ENCODE results near the gene HMCN2. TPM values are rescaled to one million over a fixed set of nuclear protein-coding genes. Genes with fewer than 3 reads are reported as not detected.

Gene HMCN2
- total RNA-seq, 1 experiment from 2014 or later = 5.6 TPM

- no peak overlapping the region for H3K27ac Mint-ChIP-seq
- no peaks in the 10 kb centered on the region for H3K9me3 Mint-ChIP-seq
- CTCF ChIA-PET = interaction anchor here (1.6 to 3.4 kb wide), 4 partner anchors 12 to 94 kb away, joined by 6 to 31 read pairs (median 10); no protein-coding TSS in a partner anchor
- no peak for TF ChIP-seq RELA (CRISPR knock-in tag; IDR thresholded peaks at IDR 0.05; ENCODE audit: borderline replicate concordance)
- TF ChIP-seq TEAD1 (CRISPR knock-in tag; IDR thresholded peaks at IDR 0.05) = no peak
- no peak for TF ChIP-seq E2F4 (CRISPR knock-in tag; IDR thresholded peaks at IDR 0.05; ENCODE audit: borderline replicate concordance, low read depth)
- TF ChIP-seq, protein P1, sequence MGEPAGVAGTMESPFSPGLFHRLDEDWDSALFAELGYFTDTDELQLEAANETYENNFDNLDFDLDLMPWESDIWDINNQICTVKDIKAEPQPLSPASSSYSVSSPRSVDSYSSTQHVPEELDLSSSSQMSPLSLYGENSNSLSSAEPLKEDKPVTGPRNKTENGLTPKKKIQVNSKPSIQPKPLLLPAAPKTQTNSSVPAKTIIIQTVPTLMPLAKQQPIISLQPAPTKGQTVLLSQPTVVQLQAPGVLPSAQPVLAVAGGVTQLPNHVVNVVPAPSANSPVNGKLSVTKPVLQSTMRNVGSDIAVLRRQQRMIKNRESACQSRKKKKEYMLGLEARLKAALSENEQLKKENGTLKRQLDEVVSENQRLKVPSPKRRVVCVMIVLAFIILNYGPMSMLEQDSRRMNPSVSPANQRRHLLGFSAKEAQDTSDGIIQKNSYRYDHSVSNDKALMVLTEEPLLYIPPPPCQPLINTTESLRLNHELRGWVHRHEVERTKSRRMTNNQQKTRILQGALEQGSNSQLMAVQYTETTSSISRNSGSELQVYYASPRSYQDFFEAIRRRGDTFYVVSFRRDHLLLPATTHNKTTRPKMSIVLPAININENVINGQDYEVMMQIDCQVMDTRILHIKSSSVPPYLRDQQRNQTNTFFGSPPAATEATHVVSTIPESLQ (CRISPR knock-in tag; IDR thresholded peaks at IDR 0.05) = no peak
- TF ChIP-seq, protein P2, sequence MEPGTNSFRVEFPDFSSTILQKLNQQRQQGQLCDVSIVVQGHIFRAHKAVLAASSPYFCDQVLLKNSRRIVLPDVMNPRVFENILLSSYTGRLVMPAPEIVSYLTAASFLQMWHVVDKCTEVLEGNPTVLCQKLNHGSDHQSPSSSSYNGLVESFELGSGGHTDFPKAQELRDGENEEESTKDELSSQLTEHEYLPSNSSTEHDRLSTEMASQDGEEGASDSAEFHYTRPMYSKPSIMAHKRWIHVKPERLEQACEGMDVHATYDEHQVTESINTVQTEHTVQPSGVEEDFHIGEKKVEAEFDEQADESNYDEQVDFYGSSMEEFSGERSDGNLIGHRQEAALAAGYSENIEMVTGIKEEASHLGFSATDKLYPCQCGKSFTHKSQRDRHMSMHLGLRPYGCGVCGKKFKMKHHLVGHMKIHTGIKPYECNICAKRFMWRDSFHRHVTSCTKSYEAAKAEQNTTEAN (CRISPR knock-in tag; IDR thresholded peaks at IDR 0.05) = no peak
- TF ChIP-seq MXD4 (CRISPR knock-in tag; IDR thresholded peaks at IDR 0.05; ENCODE audit: borderline replicate concordance) = no peak
- no peak for TF ChIP-seq FOXJ3 (CRISPR knock-in tag; IDR thresholded peaks at IDR 0.05; ENCODE audit: borderline replicate concordance)
- TF ChIP-seq, protein P3, sequence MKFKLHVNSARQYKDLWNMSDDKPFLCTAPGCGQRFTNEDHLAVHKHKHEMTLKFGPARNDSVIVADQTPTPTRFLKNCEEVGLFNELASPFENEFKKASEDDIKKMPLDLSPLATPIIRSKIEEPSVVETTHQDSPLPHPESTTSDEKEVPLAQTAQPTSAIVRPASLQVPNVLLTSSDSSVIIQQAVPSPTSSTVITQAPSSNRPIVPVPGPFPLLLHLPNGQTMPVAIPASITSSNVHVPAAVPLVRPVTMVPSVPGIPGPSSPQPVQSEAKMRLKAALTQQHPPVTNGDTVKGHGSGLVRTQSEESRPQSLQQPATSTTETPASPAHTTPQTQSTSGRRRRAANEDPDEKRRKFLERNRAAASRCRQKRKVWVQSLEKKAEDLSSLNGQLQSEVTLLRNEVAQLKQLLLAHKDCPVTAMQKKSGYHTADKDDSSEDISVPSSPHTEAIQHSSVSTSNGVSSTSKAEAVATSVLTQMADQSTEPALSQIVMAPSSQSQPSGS (CRISPR knock-in tag; IDR thresholded peaks at IDR 0.05; ENCODE audit: borderline replicate concordance, low read depth) = no peak
- H3K4me1 Mint-ChIP-seq = peaks cover 11% of the 10 kb centered on the region
- POLR2A ChIA-PET = interaction anchor here (0.6 kb wide), 1 partner anchor 41 kb away, joined by 3 read pairs; no protein-coding TSS in a partner anchor
- no peaks in the 10 kb centered on the region; the same call in 1 of the 2 replicates for H3K27me3 Mint-ChIP-seq (ENCODE audit: low read depth)
- H3K4me3 Mint-ChIP-seq = no peak overlapping the region
- H3K36me3 Mint-ChIP-seq = no peaks in the 10 kb centered on the region; the same call in 1 of the 2 replicates
- no peak for ATAC-seq
- no peak for DNase-seq (ENCODE audit: low spot score)
These were observed 62.8 kb downstream of the HMCN2 start for GRCh38 chr9:130328349-130328801.

DNA sequence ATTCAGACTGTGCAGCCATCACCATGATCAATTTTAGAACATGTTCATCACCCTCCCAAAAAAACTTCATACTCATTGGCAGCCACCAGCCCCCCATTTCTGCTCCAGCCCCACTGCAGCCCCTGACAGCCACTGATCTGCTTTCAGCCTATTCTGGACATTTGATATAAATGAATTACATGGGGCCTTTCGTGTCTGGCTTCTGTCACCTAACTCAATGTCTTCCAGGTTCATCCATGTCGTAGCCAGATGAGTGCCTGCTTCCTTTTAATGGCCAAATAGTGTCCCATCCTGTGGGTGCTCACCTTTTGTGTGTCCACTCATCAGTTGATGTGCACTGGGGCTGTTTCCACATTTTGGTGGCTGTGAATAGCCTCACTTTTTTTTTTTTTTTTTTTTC, 63.5 kb downstream of the HMCN2 start:
- no peak for ATAC-seq
- ChIA-PET CTCF (interaction anchor here (0.6 to 1.4 kb wide), 2 partner anchors 10 to 14 kb away, joined by 4 read pairs; no protein-coding TSS in a partner anchor), POLR2A (interaction anchor here (0.6 kb wide), 1 partner anchor 158 kb away, joined by 3 read pairs; no protein-coding TSS in a partner anchor)
- TF ChIP-seq ZNF425 (CRISPR knock-in tag; conservative IDR thresholded peaks at IDR 0.05) = no peak
- DNase-seq (ENCODE audit: low spot score) = no peak
- Mint-ChIP-seq H3K27ac (no peak overlapping the region), H3K36me3 (no peaks in the 10 kb centered on the region; the same call in 1 of the 2 replicates), H3K4me3 (no peak overlapping the region), H3K27me3 (ENCODE audit: low read depth) (no peaks in the 10 kb centered on the region; the same call in 1 of the 2 replicates), H3K9me3 (no peaks in the 10 kb centered on the region), H3K4me1 (peaks cover 11% of the 10 kb centered on the region)

GRCh38 chr9:130330202-130330862, 64.8 kb downstream of the HMCN2 start:
- Mint-ChIP-seq H3K36me3 (no peaks in the 10 kb centered on the region; the same call in 1 of the 2 replicates), H3K4me1 (peaks cover 11% of the 10 kb centered on the region), H3K27me3 (ENCODE audit: low read depth) (no peaks in the 10 kb centered on the region; the same call in 1 of the 2 replicates), H3K9me3 (no peaks in the 10 kb centered on the region), H3K4me3 (no peak overlapping the region), H3K27ac (no peak overlapping the region)
- DNase-seq (ENCODE audit: low spot score) (no peak), ATAC-seq (no peak)
- ChIA-PET POLR2A (interaction anchor here (0.6 kb wide), 1 partner anchor 33 kb away, joined by 5 read pairs; no protein-coding TSS in a partner anchor), CTCF (interaction anchor here (0.6 to 1.4 kb wide), 2 partner anchors 13 to 36 kb away, joined by 3 to 4 read pairs; no protein-coding TSS in a partner anchor)
- TF ChIP-seq NR2C2 (CRISPR knock-in tag; IDR thresholded peaks at IDR 0.05) (no peak), TCF7 (CRISPR knock-in tag; IDR thresholded peaks at IDR 0.05; ENCODE audit: low read depth) (no peak), NR1H2 (CRISPR knock-in tag; IDR thresholded peaks at IDR 0.05) (no peak), E2F4 (CRISPR knock-in tag; IDR thresholded peaks at IDR 0.05; ENCODE audit: borderline replicate concordance, low read depth) (no peak), SMAD3 (CRISPR knock-in tag; IDR thresholded peaks at IDR 0.05; ENCODE audit: borderline replicate concordance) (no peak), SOX15 (CRISPR knock-in tag; IDR thresholded peaks at IDR 0.05) (no peak), ZNF425 (CRISPR knock-in tag; conservative IDR thresholded peaks at IDR 0.05) (no peak), ZNF138 (CRISPR knock-in tag; conservative IDR thresholded peaks at IDR 0.05) (no peak), MXD4 (CRISPR knock-in tag; IDR thresholded peaks at IDR 0.05; ENCODE audit: borderline replicate concordance) (no peak), SMAD4 (CRISPR knock-in tag; IDR thresholded peaks at IDR 0.05) (no peak)

Measured in WTC11 (cell line).